Measurements from ENCODE around the gene ALDH1B1.

GRCh38 chr9:38439291-38439915 is 46.9 kb downstream of the ALDH1B1 start:
- TF ChIP-seq TAF1 (IDR thresholded peaks at IDR 0.05; ENCODE audit: borderline replicate concordance, insufficient read depth, low read length) (no peak), POLR2AphosphoS5 (IDR thresholded peaks at IDR 0.05; ENCODE audit: low read depth, low read length) (no peak), REST (IDR thresholded peaks at IDR 0.05; ENCODE audit: insufficient read depth in 1 of 2, low read depth in 2 of 2, low read length in 2 of 2) (no peak), SIN3A (IDR thresholded peaks at IDR 0.05; ENCODE audit: borderline replicate concordance, insufficient read depth, low read length) (no peak)

All from PFSK-1 (cell line).